Stimulated activated CD4-positive, alpha-beta T cell treated with anti-CD3 and anti-CD28 coated beads, TNF-alpha, amount 100 ng/mL, for 4 hours (primary cell): Measurements from ENCODE around the gene GFI1B.
"Not testable (repeated sequence)": the region's sequence is repeated elsewhere in the genome, so short reads cannot be mapped to it uniquely, and the experiment has no call there.

ENCODE experiments used
- DNase-seq, 3 experiments: peaks; one replicate each; pipeline ENCODE4 v3.0.0-alpha.2; 2020; ENCODE audit warnings: low read depth in 3 of 3

Gene GFI1B

GRCh38 chr9:132969783-132970182 is 8.7 kb upstream of the GFI1B start:
- DNase-seq = no peak

- DNase-seq = no peak
Measured at GRCh38 chr9:132970324-132971062, 8.0 kb upstream of the GFI1B start.

DNA sequence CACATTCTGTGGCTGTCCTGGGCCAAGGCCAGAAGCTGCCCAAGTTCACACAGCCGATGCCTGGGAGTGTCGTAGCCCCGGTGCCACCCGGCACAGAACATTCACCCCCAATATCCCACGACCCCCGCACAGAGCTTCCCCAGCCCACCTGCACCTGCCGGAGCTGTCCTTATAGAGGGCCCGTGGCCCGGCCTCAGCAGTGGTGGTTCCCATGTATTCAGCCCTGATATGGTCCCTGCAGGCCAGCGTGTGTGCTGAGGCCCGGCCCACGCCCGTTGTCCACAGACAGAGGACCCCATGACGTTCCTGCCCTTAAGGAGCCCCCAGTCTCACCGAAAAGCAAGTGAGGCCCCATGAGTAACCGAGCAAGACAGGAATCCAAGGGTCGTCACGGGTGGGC is 5.3 kb upstream of the GFI1B start:
- DNase-seq = no peak

- DNase-seq = no peak
Measured at GRCh38 chr9:132973713-132974112, 4.8 kb upstream of the GFI1B start.

GRCh38 chr9:132975961-132976360 is 2.5 kb upstream of the GFI1B start:
- no peak for DNase-seq

DNA sequence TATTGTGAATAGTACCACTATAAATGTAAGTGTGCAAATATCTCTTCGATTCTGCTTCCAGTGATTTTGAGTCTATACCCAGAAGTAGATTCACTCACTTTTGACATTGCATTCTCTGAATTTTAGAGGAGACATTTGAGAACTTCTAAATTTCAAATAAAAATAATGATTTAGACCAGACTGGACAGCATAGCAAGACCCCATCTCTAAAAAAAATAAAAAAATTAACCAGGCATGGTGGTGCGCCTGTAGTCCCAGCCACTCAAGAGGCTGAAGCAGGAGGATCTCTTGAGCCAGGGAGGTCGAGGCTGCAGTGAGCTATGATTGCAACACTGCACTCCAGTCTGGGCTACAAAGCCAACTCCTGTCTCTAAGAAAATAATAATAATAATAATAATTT is 1.9 kb upstream of the GFI1B start:
- no peak for DNase-seq

GRCh38 chr9:132978112-132978450 is 413 bp upstream of the GFI1B start:
- no peak for DNase-seq

- DNase-seq = no peak
Measured at GRCh38 chr9:132980157-132980556, 1.7 kb downstream of the GFI1B start.

DNA sequence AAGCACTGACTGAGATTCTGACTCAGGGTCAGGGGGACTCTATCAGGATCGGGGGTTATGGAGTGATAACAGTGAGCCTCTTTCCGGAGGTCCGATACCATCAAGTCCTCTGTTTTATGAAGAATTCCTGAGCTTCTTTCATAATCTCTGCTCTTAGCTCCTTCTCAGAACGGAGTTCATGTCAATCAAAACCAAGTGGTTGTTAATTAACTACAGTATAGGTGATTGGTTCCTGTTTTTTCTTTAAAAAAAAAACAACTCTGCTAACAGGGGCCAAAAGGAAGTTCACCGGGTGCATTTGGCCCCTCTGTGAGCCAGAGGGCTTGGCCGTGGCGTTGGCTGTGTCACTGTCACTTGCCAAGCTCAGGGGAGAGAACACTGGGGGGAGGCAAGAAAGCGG is 4.0 kb downstream of the GFI1B start:
- no peak for DNase-seq

- DNase-seq = no peak
Measured at GRCh38 chr9:132983491-132984201, 5.2 kb downstream of the GFI1B start.

DNA sequence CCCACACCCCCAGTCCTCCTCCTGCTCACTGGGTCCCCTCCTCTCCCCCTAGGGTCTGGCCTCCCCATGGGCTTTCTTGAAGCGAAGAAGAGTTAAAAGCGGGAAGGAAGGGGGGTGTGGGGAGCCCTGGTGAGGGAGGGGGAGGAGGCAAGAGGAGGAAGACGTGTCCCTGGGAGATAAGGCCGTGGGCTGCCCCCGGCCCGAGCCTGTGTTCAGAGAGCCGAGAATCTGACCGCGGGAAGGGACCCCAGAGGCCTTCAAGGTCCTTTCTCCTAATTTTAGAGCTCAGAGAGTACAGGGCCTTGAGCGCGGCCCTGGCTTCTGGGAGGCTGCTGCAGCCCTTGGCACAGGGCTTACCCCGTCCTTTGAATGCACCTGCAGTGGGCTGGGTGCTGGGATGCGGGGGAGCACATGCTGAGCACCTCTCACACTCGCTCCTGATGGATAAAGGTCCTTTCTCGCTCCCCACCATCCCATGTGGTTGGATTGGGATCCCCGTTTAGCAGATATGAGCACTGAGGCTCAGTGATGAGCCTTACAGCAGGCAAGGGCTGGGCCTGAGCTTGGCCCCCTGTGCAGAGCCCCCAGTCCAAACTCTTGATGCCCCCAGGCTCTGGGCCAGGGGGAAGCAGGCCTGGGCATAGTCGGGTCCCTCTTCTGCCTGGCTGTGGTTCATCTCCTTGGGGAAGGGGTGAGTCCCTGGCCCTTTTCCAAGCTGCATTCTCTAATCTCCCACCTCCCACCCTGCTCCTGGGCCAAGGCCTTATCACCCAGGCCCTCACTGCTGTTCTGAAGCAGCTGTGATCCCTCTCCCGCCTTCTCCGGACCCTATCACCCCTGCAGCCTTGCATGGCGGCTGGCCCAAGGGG is 5.9 kb downstream of the GFI1B start:
- DNase-seq = no peak

DNA sequence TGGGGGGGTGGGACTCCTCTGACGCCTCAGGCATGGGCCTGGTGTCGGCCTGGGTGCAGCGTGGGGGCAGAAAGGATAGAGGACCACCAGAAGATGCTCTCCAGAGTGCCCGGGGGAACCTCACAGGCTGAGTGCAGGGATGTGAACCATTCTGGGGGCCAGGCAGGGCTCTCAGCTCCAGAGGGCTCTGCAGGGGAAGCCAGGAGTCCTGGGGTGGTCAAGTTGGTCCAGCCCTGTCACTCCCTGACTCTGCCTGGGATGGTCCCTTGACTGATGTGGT is 6.5 kb downstream of the GFI1B start:
- DNase-seq = no peak

GRCh38 chr9:132985489-132985888 is 7.0 kb downstream of the GFI1B start:
- DNase-seq = no peak

DNA sequence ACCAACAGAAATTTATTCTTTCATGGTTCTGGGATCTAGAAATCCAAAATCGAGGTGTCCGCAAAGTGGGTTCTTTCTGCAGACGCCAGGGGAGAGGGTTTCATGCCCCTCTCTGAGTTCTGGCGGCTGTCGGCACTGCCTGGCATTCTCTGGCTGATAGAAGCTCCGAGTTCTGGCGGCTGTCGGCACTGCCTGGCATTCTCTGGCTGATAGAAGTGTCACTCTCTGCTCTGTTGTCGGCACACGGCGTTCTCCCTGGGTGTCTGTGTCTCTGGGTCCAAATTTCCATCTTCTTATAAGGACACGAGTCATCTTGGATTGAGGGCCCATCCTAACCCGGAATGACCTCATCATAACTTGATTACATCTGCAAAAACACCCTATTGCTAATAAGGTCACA is 7.6 kb downstream of the GFI1B start:
- DNase-seq = no peak

DNA sequence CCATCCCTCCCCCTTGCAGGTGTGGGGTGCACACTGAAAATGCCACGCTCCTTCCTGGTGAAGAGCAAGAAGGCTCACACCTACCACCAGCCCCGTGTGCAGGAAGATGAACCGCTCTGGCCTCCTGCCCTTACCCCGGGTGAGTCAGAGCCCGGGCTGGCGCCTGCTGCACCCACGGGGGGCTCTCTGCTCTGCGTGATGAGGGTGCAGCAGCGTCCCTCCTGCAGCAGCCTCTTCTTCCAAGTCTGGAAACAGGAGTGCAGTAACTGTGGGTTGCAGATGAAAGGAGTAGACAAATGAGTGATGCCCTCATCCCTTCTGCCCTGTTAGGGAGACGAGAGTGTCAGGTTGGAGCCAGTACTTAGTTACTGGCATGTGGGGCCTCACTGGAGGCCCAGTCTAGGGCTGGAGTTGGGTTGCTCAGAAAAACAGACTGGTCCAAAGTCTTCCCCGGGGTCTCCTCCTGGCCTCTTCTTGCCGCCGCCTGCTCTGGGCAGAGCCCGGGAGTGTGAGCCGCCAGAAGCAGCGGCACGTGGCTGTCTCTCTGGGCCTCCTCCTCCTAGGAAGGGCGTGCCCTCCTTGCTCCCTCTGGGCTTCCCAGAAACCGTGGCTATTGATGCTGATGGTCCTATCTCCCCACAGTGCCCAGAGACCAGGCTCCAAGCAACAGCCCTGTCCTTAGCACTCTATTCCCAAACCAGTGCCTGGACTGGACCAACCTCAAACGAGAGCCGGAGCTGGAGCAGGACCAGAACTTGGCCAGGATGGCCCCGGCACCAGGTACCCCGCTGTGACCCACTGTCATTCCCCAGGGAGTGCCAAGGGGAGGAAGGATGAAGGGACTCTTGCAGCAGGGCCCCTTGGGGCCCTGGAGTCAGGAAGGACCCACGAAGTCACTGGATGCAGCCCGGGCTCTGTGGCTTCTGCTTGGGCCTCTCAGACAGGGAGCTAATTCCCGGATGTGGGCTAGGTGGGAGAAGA is 8.4 kb downstream of the GFI1B start:
- no peak for DNase-seq

DNA sequence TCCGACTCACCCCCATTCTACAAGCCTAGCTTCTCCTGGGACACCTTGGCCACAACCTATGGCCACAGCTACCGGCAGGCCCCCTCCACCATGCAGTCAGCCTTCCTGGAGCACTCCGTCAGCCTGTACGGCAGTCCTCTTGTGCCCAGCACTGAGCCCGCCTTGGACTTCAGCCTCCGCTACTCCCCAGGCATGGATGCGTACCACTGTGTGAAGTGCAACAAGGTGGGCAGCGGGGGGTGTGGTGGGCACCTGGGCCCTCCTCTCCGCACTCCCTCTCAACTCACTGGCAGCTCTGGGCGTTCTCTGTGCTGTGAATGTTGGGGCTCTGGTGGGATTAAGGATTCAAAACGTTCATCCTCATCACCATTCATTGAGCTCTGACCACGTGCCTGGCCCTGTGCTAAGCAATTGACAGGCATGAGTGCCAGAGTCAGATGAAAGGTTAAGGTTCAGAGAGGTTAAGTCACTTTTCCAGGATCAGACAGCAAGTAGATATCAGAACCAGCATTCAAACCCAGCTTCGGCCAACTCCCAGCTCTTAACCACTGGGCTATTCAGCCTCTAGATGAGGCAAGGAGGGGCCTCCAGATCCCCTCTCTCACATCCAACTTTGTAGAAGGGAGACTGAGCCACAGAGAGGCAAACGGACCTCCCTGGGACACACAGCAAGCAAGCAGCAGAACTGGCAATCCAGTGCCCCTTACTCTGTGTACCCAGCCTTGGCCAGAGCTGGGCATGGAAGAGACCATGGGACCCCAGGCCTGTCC is 9.9 kb downstream of the GFI1B start:
- DNase-seq = no peak

- no peak for DNase-seq
Measured at GRCh38 chr9:132989014-132989310, 10.5 kb downstream of the GFI1B start.

DNA sequence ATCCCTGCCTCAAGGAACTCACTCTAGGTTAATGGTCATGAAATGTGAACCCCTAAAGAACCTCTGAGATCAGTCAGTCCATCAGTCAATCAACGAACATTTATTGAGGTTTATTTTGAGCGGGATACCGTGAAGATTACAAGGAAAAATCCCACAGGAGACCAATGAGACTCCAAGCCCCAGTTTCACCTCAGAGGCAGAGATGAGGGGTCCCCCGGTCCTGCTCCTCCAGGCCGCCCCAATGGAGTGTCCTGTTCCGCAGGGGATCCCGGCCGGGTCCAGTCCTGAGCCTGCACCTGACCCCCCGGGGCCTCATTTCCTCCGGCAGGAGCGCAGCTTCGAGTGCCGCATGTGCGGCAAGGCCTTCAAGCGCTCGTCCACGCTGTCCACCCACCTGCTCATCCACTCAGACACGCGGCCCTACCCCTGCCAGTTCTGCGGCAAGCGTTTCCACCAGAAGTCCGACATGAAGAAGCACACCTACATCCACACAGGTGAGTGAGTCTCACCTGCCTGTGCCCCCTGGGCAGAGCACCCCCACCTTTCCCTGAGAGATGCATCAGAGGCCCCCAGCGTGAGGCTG is 11.0 kb downstream of the GFI1B start:
- no peak for DNase-seq

GRCh38 chr9:132989998-132990557 is 11.6 kb downstream of the GFI1B start:
- not testable (repeated sequence) for DNase-seq

DNA sequence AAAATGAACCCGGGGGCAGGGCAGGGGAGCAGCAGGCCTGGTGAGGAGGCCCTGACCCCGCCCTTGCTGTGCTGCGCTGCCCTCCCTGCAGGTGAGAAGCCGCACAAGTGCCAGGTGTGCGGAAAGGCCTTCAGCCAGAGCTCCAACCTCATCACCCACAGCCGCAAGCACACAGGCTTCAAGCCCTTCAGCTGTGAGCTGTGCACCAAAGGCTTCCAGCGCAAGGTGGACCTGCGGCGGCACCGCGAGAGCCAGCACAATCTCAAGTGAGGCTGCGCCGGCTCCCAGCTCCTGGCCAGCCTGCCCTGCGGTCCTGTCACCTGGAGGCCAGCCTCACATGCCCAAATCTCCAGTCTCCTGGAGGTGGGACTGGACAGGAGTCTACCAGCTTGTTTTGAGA is 12.3 kb downstream of the GFI1B start:
- DNase-seq = no peak
